ENCODE measurements around the gene CEP41. TPM values are rescaled to one million over a fixed set of nuclear protein-coding genes. Genes with fewer than 3 reads are reported as not detected.

CEP41 gene
- total RNA-seq, 4 donors from 2014 or later, result 1.9 to 6.8 (median 3.2) TPM

- Histone ChIP-seq H3K4me3 (no peak overlapping the region), H3K27me3 (no peaks in the 10 kb centered on the region), H3K27ac (no peak overlapping the region), H3K4me1 (peaks cover 8 to 56% (median 34%) of the 10 kb centered on the region in 3 donors), H3K9me3 (no peaks in the 10 kb centered on the region), H3K36me3 (no peaks in the 10 kb centered on the region)
- no peak for TF ChIP-seq POLR2A (IDR thresholded peaks at IDR 0.05)
- TF ChIP-seq, protein P1, sequence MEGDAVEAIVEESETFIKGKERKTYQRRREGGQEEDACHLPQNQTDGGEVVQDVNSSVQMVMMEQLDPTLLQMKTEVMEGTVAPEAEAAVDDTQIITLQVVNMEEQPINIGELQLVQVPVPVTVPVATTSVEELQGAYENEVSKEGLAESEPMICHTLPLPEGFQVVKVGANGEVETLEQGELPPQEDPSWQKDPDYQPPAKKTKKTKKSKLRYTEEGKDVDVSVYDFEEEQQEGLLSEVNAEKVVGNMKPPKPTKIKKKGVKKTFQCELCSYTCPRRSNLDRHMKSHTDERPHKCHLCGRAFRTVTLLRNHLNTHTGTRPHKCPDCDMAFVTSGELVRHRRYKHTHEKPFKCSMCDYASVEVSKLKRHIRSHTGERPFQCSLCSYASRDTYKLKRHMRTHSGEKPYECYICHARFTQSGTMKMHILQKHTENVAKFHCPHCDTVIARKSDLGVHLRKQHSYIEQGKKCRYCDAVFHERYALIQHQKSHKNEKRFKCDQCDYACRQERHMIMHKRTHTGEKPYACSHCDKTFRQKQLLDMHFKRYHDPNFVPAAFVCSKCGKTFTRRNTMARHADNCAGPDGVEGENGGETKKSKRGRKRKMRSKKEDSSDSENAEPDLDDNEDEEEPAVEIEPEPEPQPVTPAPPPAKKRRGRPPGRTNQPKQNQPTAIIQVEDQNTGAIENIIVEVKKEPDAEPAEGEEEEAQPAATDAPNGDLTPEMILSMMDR (IDR thresholded peaks at IDR 0.05), result no peak
- intact Hi-C loops (cut with DNase I), result no loop called here
- no peak for DNase-seq
- WGBS, 2 donors, result 74 to 92% methylated on average over 8 to 10 of the region's 13 CpGs
Measured at GRCh38 chr7:130367088-130367755, 73.6 kb downstream of the CEP41 start.

GRCh38 chr7:130366564-130366963, 74.3 kb downstream of the CEP41 start:
- no peaks in the 10 kb centered on the region for H3K9me3 ChIP-seq
- H3K27me3 ChIP-seq, result no peaks in the 10 kb centered on the region
- TF ChIP-seq, protein P1 (IDR thresholded peaks at IDR 0.05), result no peak
- TF ChIP-seq POLR2A (IDR thresholded peaks at IDR 0.05), result no peak
- H3K27ac ChIP-seq, result no peak overlapping the region
- H3K4me3 ChIP-seq, result no peak overlapping the region
- no peak for DNase-seq
- WGBS, 2 donors, result 93 to 96% methylated on average over 4 to 6 of the region's 6 CpGs
- intact Hi-C loops (cut with DNase I), result no loop called here
- peaks cover 8 to 50% (median 34%) of the 10 kb centered on the region in 3 donors for H3K4me1 ChIP-seq
- no peaks in the 10 kb centered on the region for H3K36me3 ChIP-seq

GRCh38 chr7:130365511-130366441, 75.0 kb downstream of the CEP41 start:
- no peak for TF ChIP-seq POLR2A (IDR thresholded peaks at IDR 0.05)
- TF ChIP-seq, protein P1 (IDR thresholded peaks at IDR 0.05), result no peak
- no peaks in the 10 kb centered on the region for H3K9me3 ChIP-seq
- WGBS, 2 donors, result 81 to 87% methylated on average over 7 to 9 of the region's 15 CpGs
- no peaks in the 10 kb centered on the region for H3K36me3 ChIP-seq
- H3K4me3 ChIP-seq, result no peak overlapping the region
- H3K27me3 ChIP-seq, result no peaks in the 10 kb centered on the region
- intact Hi-C loops (cut with DNase I), result no loop called here
- peaks cover 8 to 49% (median 27%) of the 10 kb centered on the region in 3 donors for H3K4me1 ChIP-seq
- H3K27ac ChIP-seq, result no peak overlapping the region
- no peak for DNase-seq

DNA sequence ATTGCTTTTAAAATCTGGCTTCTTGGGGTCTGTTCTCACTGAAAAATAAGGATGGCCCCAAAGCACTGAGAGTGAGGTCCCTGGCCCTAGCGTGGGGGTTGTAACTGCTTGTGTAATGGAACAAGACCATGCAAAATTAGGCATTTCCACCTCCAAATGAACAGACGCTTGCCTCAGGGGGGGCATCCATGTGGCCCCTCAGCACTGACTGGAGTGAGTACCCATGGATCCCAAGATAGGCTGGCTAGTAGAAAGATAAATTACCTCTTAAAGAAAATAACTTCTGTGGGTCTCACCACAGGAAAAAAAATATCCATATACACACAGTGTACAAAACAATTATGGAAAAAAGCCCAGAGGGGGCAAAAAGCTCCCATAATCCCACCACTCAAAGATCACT, 75.7 kb downstream of the CEP41 start:
- 90 to 100% methylated on average over 1 to 2 of the region's 2 CpGs for WGBS, 2 donors
- DNase-seq, result no peak
- peaks cover 8 to 43% (median 23%) of the 10 kb centered on the region in 3 donors for H3K4me1 ChIP-seq
- no peak overlapping the region for H3K27ac ChIP-seq
- no peaks in the 10 kb centered on the region for H3K36me3 ChIP-seq
- no peaks in the 10 kb centered on the region for H3K27me3 ChIP-seq
- peaks cover 0 to 2% (median 0%) of the 10 kb centered on the region in 3 donors for H3K9me3 ChIP-seq
- H3K4me3 ChIP-seq, result no peak overlapping the region
- TF ChIP-seq, protein P1 (IDR thresholded peaks at IDR 0.05), result no peak
- TF ChIP-seq POLR2A (IDR thresholded peaks at IDR 0.05), result no peak
- intact Hi-C loops (cut with DNase I), result no loop called here

DNA sequence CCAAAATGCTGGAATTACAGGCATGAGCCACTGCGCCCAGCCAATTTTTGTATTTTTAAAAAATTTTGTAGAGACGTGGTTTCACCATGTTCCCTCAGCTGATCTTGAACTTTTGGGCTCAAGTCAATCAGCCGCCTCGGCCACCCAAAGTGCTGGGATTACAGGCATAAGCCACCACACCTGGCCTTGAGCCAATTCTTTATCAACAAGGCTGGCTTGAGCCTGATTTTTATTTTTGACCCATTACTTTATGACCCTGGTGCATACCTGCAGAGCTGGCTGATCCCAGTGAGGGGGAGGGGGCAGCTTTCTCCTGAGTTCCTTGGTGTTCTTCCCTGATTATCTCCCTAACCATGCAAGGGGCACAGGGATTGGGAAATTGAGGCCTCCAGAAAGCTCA, 76.4 kb downstream of the CEP41 start:
- WGBS, 2 donors, result 90 to 92% methylated on average over 4 of the region's 4 CpGs
- Histone ChIP-seq H3K4me1 (peaks cover 8 to 43% (median 16%) of the 10 kb centered on the region in 3 donors), H3K36me3 (no peaks in the 10 kb centered on the region), H3K4me3 (no peak overlapping the region), H3K27ac (no peak overlapping the region), H3K27me3 (no peaks in the 10 kb centered on the region), H3K9me3 (peaks cover 0 to 8% (median 0%) of the 10 kb centered on the region in 3 donors)
- intact Hi-C loops (cut with DNase I), result no loop called here
- no peak for DNase-seq
- TF ChIP-seq, protein P1 (IDR thresholded peaks at IDR 0.05), result no peak
- TF ChIP-seq POLR2A (IDR thresholded peaks at IDR 0.05), result no peak
